ENCODE data around the gene CDH13. TPM values are rescaled to one million over a fixed set of nuclear protein-coding genes. Genes with fewer than 3 reads are reported as not detected.

CDH13 gene
- total RNA-seq, 1 experiment from 2014 or later = 49.3 TPM

DNA sequence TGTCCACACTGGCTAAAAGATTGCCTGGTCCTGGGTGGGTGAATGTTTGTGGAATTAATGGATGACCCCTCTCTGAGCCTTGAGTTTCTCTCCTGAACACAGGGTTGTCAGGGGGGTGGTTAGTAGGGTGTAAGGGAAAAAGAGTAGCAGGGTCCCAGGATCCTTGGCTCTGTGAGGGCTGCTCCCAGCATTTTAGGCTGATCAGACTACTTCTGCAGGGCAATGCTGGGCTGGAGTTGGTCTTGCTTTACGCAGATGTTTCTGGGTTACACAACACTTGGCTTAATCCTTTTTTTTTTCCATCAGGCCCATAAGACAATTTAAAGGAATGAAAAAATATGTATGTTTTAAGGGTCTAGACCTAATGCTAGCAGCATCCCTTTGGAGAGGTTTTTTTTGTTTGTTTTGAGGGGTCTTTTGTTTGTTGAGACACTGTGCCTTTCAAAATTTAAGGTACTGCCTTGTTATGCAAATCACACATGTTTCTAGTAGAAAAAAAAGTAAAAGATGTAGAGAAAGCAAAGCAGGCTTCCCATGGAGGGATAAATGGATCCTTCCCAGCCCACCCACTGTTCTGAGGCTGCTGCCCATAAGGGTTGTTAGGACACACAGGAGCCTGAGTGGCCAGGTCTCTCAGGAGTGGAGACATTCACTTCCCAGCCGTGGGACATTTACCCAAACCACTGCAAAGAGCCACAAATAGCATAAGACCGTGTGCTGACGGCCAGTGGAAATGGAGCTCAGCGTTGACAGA is 955.4 kb downstream of the CDH13 start:
- Mint-ChIP-seq H3K27me3 (ENCODE audit: insufficient read depth, unreplicated experiment) (no peaks in the 10 kb centered on the region), H3K27ac (ENCODE audit: low read depth, unreplicated experiment) (no peak overlapping the region), H3K4me1 (ENCODE audit: insufficient read depth, unreplicated experiment) (no peaks in the 10 kb centered on the region), H3K9me3 (ENCODE audit: unreplicated experiment) (no peaks in the 10 kb centered on the region), H3K4me3 (ENCODE audit: unreplicated experiment) (no peak overlapping the region), H3K36me3 (ENCODE audit: insufficient read depth, unreplicated experiment) (no peaks in the 10 kb centered on the region)
- ChIA-PET CTCF (no interaction called here), POLR2A (no interaction called here)
- BruUV-seq (replicated peaks) = no TSS peak
- TF ChIP-seq, protein P1, sequence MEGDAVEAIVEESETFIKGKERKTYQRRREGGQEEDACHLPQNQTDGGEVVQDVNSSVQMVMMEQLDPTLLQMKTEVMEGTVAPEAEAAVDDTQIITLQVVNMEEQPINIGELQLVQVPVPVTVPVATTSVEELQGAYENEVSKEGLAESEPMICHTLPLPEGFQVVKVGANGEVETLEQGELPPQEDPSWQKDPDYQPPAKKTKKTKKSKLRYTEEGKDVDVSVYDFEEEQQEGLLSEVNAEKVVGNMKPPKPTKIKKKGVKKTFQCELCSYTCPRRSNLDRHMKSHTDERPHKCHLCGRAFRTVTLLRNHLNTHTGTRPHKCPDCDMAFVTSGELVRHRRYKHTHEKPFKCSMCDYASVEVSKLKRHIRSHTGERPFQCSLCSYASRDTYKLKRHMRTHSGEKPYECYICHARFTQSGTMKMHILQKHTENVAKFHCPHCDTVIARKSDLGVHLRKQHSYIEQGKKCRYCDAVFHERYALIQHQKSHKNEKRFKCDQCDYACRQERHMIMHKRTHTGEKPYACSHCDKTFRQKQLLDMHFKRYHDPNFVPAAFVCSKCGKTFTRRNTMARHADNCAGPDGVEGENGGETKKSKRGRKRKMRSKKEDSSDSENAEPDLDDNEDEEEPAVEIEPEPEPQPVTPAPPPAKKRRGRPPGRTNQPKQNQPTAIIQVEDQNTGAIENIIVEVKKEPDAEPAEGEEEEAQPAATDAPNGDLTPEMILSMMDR (IDR thresholded peaks at IDR 0.05; ENCODE audit: unreplicated experiment) = no peak
- DNase-seq (ENCODE audit: unreplicated experiment) = no peak
- intact Hi-C loops (cut with micrococcal nuclease) = no loop called here

DNA sequence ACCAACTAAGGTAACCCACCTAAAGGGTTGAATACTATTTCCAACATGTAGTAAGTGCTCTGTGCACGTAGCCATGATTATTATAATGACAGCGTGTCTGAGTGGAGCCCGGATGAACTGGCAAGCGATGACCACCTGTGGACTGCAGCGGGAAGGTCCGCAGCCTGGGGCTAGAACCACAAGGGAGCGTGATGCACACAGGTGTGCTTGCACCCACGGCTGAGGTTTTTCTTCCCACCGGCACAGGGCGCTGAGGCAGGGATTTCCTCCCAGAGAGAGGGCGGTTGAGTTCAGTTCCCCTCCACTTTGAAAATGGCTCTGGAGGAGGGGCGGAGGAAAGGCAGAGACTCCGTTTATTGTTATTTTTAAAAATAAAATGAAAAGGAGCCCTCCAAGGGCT is 959.3 kb downstream of the CDH13 start:
- POLR2A ChIA-PET = no interaction called here
- H3K4me3 Mint-ChIP-seq (ENCODE audit: unreplicated experiment) = no peak overlapping the region
- no peaks in the 10 kb centered on the region for H3K36me3 Mint-ChIP-seq (ENCODE audit: insufficient read depth, unreplicated experiment)
- H3K9me3 Mint-ChIP-seq (ENCODE audit: unreplicated experiment) = no peaks in the 10 kb centered on the region
- CTCF ChIA-PET = no interaction called here
- no peak for DNase-seq (ENCODE audit: unreplicated experiment)
- BruUV-seq (replicated peaks) = no TSS peak
- H3K27ac Mint-ChIP-seq (ENCODE audit: low read depth, unreplicated experiment) = no peak overlapping the region
- intact Hi-C loops (cut with micrococcal nuclease) = no loop called here
- TF ChIP-seq, protein P1 (IDR thresholded peaks at IDR 0.05; ENCODE audit: unreplicated experiment) = no peak
- H3K4me1 Mint-ChIP-seq (ENCODE audit: insufficient read depth, unreplicated experiment) = peaks cover 10% of the 10 kb centered on the region
- H3K27me3 Mint-ChIP-seq (ENCODE audit: insufficient read depth, unreplicated experiment) = no peaks in the 10 kb centered on the region

DNA sequence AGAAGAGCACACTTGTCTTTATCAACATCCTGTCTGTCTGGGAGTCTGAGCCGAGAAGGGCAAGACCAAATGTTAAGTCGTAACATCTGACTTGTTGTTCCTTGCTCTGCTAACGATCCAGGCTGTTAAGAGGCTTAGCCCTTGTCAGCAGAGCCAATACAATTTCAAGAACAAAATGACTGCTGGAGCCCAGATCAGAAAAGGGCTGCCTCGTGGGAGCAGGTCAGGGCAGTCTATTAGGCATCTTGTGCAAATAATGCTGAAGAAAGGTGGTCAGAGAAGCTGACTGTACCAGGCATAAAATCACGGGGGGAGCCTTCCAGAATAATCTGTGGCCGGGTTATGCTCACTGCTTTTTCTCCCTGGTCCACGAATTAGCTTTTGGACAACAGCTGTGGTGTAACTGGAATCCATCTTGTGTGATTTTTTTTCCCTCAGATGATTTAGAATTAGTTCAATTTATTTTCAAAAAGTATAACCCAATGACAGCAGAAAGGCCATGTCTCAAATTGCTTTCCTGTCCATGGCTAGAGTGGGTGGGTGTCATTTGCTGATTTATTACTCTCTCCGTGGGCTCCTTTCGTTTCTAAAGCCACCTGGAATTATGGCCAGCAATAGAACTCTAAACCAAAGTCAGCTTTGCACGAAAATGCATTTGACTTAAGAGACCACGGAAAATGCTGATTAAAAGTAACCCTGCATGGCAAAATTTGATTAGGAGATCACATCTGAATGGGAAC is 959.9 kb downstream of the CDH13 start:
- TF ChIP-seq, protein P1 (IDR thresholded peaks at IDR 0.05; ENCODE audit: unreplicated experiment) = no peak
- intact Hi-C loops (cut with micrococcal nuclease) = no loop called here
- Mint-ChIP-seq H3K27me3 (ENCODE audit: insufficient read depth, unreplicated experiment) (no peaks in the 10 kb centered on the region), H3K4me1 (ENCODE audit: insufficient read depth, unreplicated experiment) (peaks cover 10% of the 10 kb centered on the region), H3K4me3 (ENCODE audit: unreplicated experiment) (no peak overlapping the region), H3K27ac (ENCODE audit: low read depth, unreplicated experiment) (no peak overlapping the region), H3K9me3 (ENCODE audit: unreplicated experiment) (no peaks in the 10 kb centered on the region), H3K36me3 (ENCODE audit: insufficient read depth, unreplicated experiment) (no peaks in the 10 kb centered on the region)
- ChIA-PET CTCF (no interaction called here), POLR2A (no interaction called here)
- no peak for DNase-seq (ENCODE audit: unreplicated experiment)
- no TSS peak for BruUV-seq (replicated peaks)

DNA sequence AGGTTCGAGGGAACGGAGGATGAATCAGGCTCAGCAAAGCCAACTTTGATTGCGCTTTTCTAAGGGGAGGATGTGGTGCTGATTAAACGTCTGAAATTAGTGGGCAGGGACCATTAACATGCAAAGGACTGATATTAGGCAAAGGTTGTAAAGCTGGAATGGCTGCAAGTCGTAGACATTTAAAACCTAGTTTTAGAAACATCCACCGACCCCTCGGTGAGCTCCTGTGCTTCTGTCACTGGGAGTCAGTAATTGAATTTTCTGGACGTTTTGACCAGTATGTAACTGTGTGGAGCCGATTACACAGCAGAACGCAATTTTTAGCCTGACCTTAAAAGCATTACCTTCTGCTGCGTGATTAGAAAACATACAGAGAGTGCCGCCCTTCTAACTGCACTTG is 960.4 kb downstream of the CDH13 start:
- no peak overlapping the region for H3K4me3 Mint-ChIP-seq (ENCODE audit: unreplicated experiment)
- no TSS peak for BruUV-seq (replicated peaks)
- POLR2A ChIA-PET = no interaction called here
- no peaks in the 10 kb centered on the region for H3K36me3 Mint-ChIP-seq (ENCODE audit: insufficient read depth, unreplicated experiment)
- peaks cover 10% of the 10 kb centered on the region for H3K4me1 Mint-ChIP-seq (ENCODE audit: insufficient read depth, unreplicated experiment)
- no peak overlapping the region for H3K27ac Mint-ChIP-seq (ENCODE audit: low read depth, unreplicated experiment)
- H3K9me3 Mint-ChIP-seq (ENCODE audit: unreplicated experiment) = no peaks in the 10 kb centered on the region
- intact Hi-C loops (cut with micrococcal nuclease) = no loop called here
- DNase-seq (ENCODE audit: unreplicated experiment) = no peak
- TF ChIP-seq, protein P1 (IDR thresholded peaks at IDR 0.05; ENCODE audit: unreplicated experiment) = no peak
- CTCF ChIA-PET = no interaction called here
- no peaks in the 10 kb centered on the region for H3K27me3 Mint-ChIP-seq (ENCODE audit: insufficient read depth, unreplicated experiment)

All from MCF 10A (cell line).